Epithelial cell of umbilical artery (primary cell): Measurements from ENCODE around the gene UTS2. TPM values are rescaled to one million over a fixed set of nuclear protein-coding genes. Genes with fewer than 3 reads are reported as not detected.

Source experiments
- total RNA-seq: library from RNA; depleted of rRNA; stranded (reverse); fragments of >200 nt; gene quantifications from 2 replicates; pipeline ENCODE4 v1.2.3, GENCODE V29; 2014

UTS2 gene, protein sequence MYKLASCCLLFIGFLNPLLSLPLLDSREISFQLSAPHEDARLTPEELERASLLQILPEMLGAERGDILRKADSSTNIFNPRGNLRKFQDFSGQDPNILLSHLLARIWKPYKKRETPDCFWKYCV
- under 0.01 TPM in 1 of 2 replicates, not detected in the other for total RNA-seq

GRCh38 chr1:7852804-7853683 lies at the start of gene UTS2:
TSS of gene UTS2 (minus strand) at chr1:7853065. CDS start at chr1:7853003, 62 bp downstream.

Other genes starting within 250 kb of the UTS2 start
- 82.5 and 95.0 TPM in 2 replicates for gene VAMP3, start 81.8 kb downstream of the UTS2 start, total RNA-seq
- 1.3 and 2.3 TPM in 2 replicates for gene PER3, start 68.8 kb downstream of the UTS2 start, total RNA-seq
- 0.30 and 0.65 TPM in 2 replicates for gene TNFRSF9, start 87.8 kb upstream of the UTS2 start, total RNA-seq
- gene PARK7, start 108.6 kb upstream of the UTS2 start, total RNA-seq: 292 and 381 TPM in 2 replicates
- 27.3 and 33.7 TPM in 2 replicates for gene ERRFI1, start 173.2 kb upstream of the UTS2 start, total RNA-seq